Spleen (tissue), 11 donors: ENCODE measurements around the gene ACACB. TPM values are rescaled to one million over a fixed set of nuclear protein-coding genes. Genes with fewer than 3 reads are reported as not detected.

Experiments
- DNase-seq: peaks from one replicate; pipeline ENCODE4 v3.0.0-alpha.2; 2020
- H3K27ac ChIP-seq, 8 donors: fragments of 200-600 bp; sonication (generic) in 7 of 8; 1 replicate in 4 of 8; 2 replicates in 4 of 8; pipeline versions ENCODE4 v1.5.0 to v1.8.0; 2016 to 2021; ENCODE audit warnings: inconsistent platforms in 4 of 8, mild to moderate bottlenecking in 4 of 8, moderate library complexity in 1 of 8
- H3K27me3 ChIP-seq, 7 donors: fragments of 200-600 bp; sonication (generic) in 6 of 7; replicated peaks in 1 of 7; 1 replicate in 4 of 7; 2 replicates in 3 of 7; pipeline versions ENCODE4 v1.5.0 to v1.8.0; 2016 to 2021; ENCODE audit warnings: inconsistent platforms in 3 of 7, mild to moderate bottlenecking in 1 of 7
- H3K36me3 ChIP-seq, 6 donors: fragments of 200-600 bp; sonication (generic) in 5 of 6; 1 replicate in 4 of 6; 2 replicates in 2 of 6; pipeline versions ENCODE4 v1.5.0 to v1.8.0; 2016 to 2021; ENCODE audit warnings: inconsistent platforms in 2 of 6
- H3K4me1 ChIP-seq, 6 donors: fragments of 200-600 bp; sonication (generic) in 5 of 6; 1 replicate in 3 of 6; 2 replicates in 3 of 6; pipeline versions ENCODE4 v1.5.0 to v1.8.0; 2016 to 2021; ENCODE audit warnings: inconsistent platforms in 3 of 6
- H3K4me3 ChIP-seq, 8 donors: fragments of 200-600 bp; sonication (generic) in 7 of 8; 1 replicate in 4 of 8; 2 replicates in 4 of 8; pipeline versions ENCODE4 v1.5.0 to v1.8.0; 2016 to 2021; ENCODE audit warnings: inconsistent platforms in 4 of 8, mild to moderate bottlenecking in 4 of 8, moderate library complexity in 2 of 8
- H3K9me3 ChIP-seq, 8 donors: fragments of 200-600 bp; sonication (generic) in 7 of 8; 1 replicate in 4 of 8; 2 replicates in 4 of 8; pipeline versions ENCODE4 v1.5.0 to v1.8.0; 2016 to 2021; ENCODE audit warnings: inconsistent platforms in 4 of 8
- CTCF ChIP-seq, 11 experiments: fragments of 200-600 bp in 7 of 11; fragments of 450-650 bp in 4 of 11; sonication (generic) in 4 of 11; IDR thresholded peaks in 8 of 11; conservative IDR thresholded peaks in 3 of 11; 1 replicate in 7 of 11; 2 replicates in 4 of 11; pipeline versions ENCODE4 v1.4.0 to v1.8.0; 2016 to 2021; ENCODE audit warnings: antibody characterized with exemption in 11 of 11, inconsistent platforms in 4 of 11, mild to moderate bottlenecking in 1 of 11
- POLR2A ChIP-seq, 3 donors: fragments of 450-650 bp; IDR thresholded peaks; one replicate each; pipeline ENCODE4 v1.5.1; 2017; ENCODE audit warnings: antibody characterized with exemption in 3 of 3, mild to moderate bottlenecking in 1 of 3
- POLR2AphosphoS5 ChIP-seq, 3 donors: sonication (generic); formaldehyde crosslinking; IDR thresholded peaks; one replicate each; pipeline ENCODE4 v1.5.1; 2017; ENCODE audit warnings: antibody characterized with exemption in 3 of 3
- WGBS, 5 donors: extraction: QIAGEN DNeasy Blood & Tissue Kit in 3 of 5; methylation state at CpG; one replicate each; pipeline versions ENCODE4 v1.1.5 to v1.1.7; 2013 to 2018; 5-methylcytosine and 5-hydroxymethylcytosine counted together
- intact Hi-C: fragments of 100-400 bp; cut with DNase I; formaldehyde crosslinking; loops from one replicate; pipeline ENCODE4 v1.15.0; 2023; ENCODE audit warnings: low total_unique reads
- polyA plus RNA-seq, 3 donors: library from polyadenylated mRNA; stranded (reverse); fragments of 200-250 nt; gene quantifications; one replicate each; pipeline ENCODE4 v1.2.1, GENCODE V29; 2013
- total RNA-seq, 7 donors: library from RNA; depleted of rRNA in 3 of 7; stranded (reverse); fragments of >200 nt in 3 of 7; fragmentation: NEBNext Ultra II Directional in 4 of 7; extraction: Animal tissue kit (Norgen Biotek cat#: 25700) in 4 of 7; gene quantifications; one replicate each; pipeline versions ENCODE4 v1.1.0 to v1.2.1, GENCODE V29; 2016 to 2021
- donor health status: healthy with polysubstance abuse.
- donor health status: DM: no; HTN: no; CAD: no; lungs with moderate emphysema.
- donor health status: DM: no; HTN: no; CAD: no.
- donor health status: Bipolar disorder and iron deficiency.
- donor health status: healthy.
- donor health status: DM: no; HTN: no; CAD: no.
- donor health status: DM: yes; HTN: yes; CAD: no.

Gene ACACB
- total and polyA plus RNA-seq, 10 donors = 2.8 to 111 (median 29.1) TPM

GRCh38 chr12:109120095-109120494 is 3.7 kb downstream of the ACACB start:
- DNase-seq = peak; percentile 11
- H3K4me1 ChIP-seq = peaks cover 14 to 46% (median 24%) of the 10 kb centered on the region in 6 donors
- intact Hi-C loops = no loop called here

GRCh38 chr12:109120557-109120956 is 4.2 kb downstream of the ACACB start:
- intact Hi-C loops = no loop called here
- H3K4me1 ChIP-seq = peaks cover 9 to 41% (median 20%) of the 10 kb centered on the region in 6 donors
- no peaks in the 10 kb centered on the region for H3K27me3 ChIP-seq
- no peak for TF ChIP-seq CTCF (IDR thresholded peaks at IDR 0.05 in 8 of 11, conservative IDR thresholded peaks at IDR 0.05 in 3 of 11)
- H3K4me3 ChIP-seq = no peak overlapping the region
- H3K36me3 ChIP-seq = no peaks in the 10 kb centered on the region
- peak; percentile 50 for DNase-seq
- no peaks in the 10 kb centered on the region for H3K9me3 ChIP-seq
- no peak overlapping the region for H3K27ac ChIP-seq
- WGBS, 5 donors = 44 to 92% (median 71%) methylated on average over 4 of the region's 4 CpGs

More at GRCh38 chr12:109120095-109120494, 3.7 kb downstream of the ACACB start:
- no peak for TF ChIP-seq CTCF (IDR thresholded peaks at IDR 0.05 in 8 of 11, conservative IDR thresholded peaks at IDR 0.05 in 3 of 11)
- TF ChIP-seq POLR2AphosphoS5 (IDR thresholded peaks at IDR 0.05) = no peak
- no peak for TF ChIP-seq POLR2A (IDR thresholded peaks at IDR 0.05)
- H3K36me3 ChIP-seq = no peaks in the 10 kb centered on the region
- H3K27me3 ChIP-seq = no peaks in the 10 kb centered on the region
- no peak overlapping the region for H3K27ac ChIP-seq
- H3K9me3 ChIP-seq = no peaks in the 10 kb centered on the region
- H3K4me3 ChIP-seq = no peak overlapping the region
- WGBS, 5 donors = 77 to 92% (median 85%) methylated on average over 2 of the region's 2 CpGs

DNA sequence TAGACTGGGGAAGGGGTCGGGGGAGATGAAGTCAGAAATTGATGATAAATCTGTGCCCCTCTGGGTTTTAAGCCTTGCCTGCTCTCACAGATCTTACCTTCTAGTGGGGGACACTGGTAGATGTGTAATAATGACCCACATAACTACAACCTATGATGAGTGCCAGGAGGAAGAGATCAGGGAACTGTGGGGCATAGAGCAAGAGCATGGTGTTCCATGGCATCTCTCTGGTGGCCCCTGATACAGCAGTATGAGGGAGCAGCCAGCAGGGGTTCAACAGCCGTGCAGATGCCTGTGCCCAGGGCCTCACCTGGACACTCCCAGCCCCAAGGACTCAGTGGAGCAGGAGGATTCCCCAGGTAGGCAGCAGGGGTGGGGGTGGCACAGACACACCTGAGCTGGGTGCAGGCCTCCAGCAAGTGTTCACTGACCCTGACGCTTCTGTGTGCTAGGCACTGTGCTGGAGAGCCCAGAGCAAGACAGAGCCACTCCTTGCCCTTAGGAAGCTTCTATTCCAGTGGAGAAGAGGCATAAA is 5.0 kb downstream of the ACACB start:
- Histone ChIP-seq H3K9me3 (no peaks in the 10 kb centered on the region), H3K4me3 (no peak overlapping the region), H3K27me3 (no peaks in the 10 kb centered on the region), H3K36me3 (no peaks in the 10 kb centered on the region), H3K4me1 (peaks cover 2 to 36% (median 12%) of the 10 kb centered on the region in 6 donors), H3K27ac (no peak overlapping the region)
- intact Hi-C loops = no loop called here
- WGBS, 5 donors = 92 to 100% (median 94%) methylated on average over 3 of the region's 3 CpGs
- no peak for TF ChIP-seq POLR2AphosphoS5 (IDR thresholded peaks at IDR 0.05)
- no peak for TF ChIP-seq CTCF (IDR thresholded peaks at IDR 0.05 in 8 of 11, conservative IDR thresholded peaks at IDR 0.05 in 3 of 11)
- TF ChIP-seq POLR2A (IDR thresholded peaks at IDR 0.05) = no peak
- DNase-seq = peak; percentile 51

DNA sequence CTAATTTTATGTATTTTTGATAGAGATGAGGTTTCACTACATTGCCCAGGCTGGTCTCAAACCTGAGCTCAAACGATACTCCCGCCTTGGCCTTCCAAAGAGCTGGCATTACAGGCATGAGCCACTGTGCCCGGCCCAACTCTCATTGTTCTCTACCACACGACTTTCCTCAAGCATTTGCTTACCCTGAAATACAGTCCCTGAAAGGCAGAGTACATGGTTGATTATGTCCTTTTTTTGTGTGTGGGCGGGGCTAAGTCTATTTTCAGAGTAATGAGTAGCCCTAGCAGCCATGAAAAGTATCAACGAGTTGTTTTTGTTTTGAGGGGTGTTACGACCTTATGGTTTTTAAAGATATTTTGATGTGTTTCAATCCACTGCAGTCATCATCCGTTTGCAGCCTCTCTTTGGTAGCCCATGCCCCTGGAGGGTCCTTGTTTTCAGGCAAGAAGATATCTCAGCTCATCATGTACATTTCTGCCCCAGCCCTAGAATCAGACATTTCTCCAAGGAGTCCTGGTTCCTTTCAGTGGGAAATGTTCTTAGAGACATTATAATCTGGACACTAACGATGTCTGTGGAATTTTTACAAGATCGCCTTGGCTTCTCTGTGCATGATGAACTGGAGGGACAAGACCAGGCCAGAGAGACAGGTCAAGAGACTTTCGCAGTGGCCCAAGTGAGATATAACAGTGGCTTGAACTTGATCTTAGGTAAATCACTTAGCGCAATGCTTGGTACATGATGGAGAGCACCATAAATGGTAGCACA is 8.7 kb downstream of the ACACB start:
- no peak for TF ChIP-seq CTCF (IDR thresholded peaks at IDR 0.05 in 8 of 11, conservative IDR thresholded peaks at IDR 0.05 in 3 of 11)
- H3K27ac ChIP-seq = no peak overlapping the region
- no peaks in the 10 kb centered on the region for H3K27me3 ChIP-seq
- DNase-seq = peak; percentile 21
- H3K9me3 ChIP-seq = no peaks in the 10 kb centered on the region
- intact Hi-C loops = no loop called here
- WGBS, 5 donors = 82 to 89% (median 86%) methylated on average over 12 of the region's 12 CpGs
- H3K36me3 ChIP-seq = no peaks in the 10 kb centered on the region
- no peak overlapping the region for H3K4me3 ChIP-seq
- H3K4me1 ChIP-seq = peaks cover 0 to 3% (median 0%) of the 10 kb centered on the region in 6 donors
